Fibroblast of upper back skin (primary cell): ENCODE results near the gene LRRFIP2.
A peak's percentile ranks its signal among the peaks of the same experiment; 100 is the strongest.
"Not testable (repeated sequence)": the region's sequence is repeated elsewhere in the genome, so short reads cannot be mapped to it uniquely, and the experiment has no call there.

Experiments used
- DNase-seq: peaks from one replicate; pipeline ENCODE4 v3.0.0-alpha.2; 2013

The LRRFIP2 gene

DNA sequence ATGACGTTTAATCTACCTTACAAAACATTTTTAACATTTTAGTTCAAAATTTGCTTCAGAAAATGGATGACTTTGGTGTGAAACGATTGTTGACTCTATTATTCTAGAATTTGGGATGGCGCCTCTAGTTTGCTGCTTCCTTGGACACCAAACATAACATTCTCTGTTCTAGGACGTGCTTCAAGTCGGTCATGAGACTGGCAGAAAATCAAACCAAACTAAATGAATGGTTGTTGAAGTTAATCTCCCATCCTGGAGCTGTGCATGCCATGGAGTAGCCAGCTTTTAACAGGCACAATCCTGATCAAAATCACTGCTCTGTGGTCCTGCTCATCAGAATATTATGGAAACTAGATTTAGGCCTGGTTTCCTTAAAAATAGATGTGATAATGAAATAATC is 9.6 kb upstream of the LRRFIP2 start:
- no peak for DNase-seq

DNA sequence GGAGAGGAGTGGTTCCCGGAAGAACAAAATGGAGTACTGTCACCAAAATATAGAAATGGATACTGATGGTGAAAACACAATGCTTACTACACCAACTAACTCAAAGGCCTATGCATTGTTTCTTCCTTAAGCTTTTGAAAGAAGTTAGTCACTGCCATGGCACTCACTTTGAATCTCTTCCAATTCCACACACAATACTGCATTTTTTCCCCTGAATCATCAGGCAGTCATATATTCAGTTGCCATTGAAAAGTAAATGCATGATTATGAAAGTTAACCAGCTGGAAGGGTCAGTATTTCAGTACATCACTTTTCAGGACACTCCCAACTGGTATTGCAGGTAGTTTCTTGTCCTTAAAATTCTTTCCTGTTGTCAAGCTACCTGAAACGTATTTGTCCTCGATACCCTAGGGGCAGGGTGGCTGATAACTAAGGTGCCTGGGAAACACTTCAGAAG is 9.0 kb upstream of the LRRFIP2 start:
- peak; percentile 97 for DNase-seq

DNA sequence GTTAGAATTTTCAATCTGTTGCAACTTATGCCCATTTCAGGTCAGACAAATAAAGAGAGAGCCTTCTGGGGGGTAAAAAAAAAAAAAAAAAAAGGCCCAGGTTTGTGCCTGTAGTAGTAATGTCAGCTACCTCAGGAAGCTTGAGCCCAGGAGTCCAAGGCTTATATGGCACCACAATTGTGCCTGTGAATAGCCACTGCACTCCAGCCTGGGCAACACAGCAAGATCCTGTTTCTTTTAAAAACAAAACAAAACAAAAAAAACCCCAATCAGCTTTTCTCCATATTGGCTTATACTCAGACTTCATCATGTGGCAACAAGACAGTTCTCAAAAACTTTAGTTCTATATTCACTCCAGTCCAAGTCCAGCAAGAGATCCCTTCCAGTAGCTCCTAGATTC is 8.4 kb upstream of the LRRFIP2 start:
- no peak for DNase-seq

DNA sequence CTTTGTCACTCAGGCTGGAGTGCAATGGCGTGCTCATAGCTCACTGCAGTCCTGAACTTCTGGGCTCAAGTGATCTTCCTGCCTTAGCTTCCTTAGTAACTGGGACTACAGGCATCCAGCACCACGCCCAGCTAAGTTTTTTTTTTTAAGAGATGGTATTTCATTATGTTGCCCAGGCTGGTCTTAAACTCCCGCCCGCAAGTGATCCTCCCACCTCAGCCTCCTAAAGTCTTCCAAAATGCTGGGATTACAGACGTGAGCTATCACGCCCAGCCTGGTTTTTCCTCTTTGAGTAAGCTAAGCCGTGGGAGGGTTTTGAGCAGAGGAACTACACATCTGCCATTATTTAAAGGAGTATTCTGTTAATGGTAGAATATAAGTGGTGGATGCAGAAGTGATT is 7.4 kb upstream of the LRRFIP2 start:
- no peak for DNase-seq

DNA sequence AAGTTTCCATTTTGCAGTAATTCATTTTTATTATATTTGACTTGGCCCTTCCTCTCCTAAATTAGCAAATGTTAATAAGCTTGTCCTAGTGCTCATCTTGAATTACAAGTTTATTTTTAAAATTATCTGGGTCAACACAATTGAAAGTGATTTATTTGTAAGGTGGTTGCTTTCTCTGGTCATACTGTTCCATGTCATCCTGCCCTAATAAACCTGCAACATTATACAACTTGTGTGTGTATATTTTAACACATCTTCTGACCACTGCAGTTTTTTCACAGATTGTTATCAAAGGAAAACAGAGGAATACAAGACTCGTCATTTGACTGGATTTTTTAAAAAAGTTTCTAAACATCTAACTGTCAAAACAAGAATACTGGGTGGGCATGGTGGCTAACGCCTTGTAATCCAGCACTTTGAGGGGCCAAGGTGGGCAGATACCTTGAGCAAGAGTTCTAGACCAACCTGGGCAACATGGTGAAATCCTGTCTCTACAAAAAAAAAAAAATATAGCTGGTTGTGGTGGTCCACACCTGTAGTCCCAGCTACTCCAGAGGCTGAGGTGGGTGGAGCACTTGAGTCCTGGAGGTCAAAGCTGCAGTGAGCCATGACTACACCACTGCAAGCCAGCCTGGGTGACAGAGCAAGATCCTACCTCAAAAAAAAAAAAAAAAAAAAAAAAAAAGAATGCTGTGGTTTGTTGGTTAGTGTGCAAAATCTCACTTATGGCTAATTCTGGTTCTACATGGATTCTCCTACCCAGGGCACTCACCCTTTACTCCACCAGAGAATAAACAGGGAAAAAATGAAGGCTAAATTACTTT is 5.0 kb upstream of the LRRFIP2 start:
- DNase-seq, result no peak

DNA sequence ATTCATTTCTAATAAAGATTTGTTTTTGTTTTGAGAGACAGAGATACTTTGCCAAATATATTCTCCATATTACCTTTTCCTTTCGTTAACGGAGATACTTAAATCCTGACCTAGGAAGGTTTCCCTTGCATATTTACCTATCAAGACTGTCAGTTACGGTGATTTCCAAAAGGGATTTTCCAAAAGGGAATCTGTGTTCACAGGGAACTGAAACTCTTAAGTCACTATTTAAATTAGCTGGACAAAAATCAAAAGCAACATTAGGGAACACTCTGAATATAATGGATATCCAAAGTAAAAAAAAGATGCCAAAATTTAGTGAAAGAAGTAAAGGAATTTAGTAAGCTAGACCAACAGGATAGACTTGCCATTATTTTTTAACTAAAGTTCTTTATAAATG is 576 bp downstream of the LRRFIP2 start:
- DNase-seq, result no peak

DNA sequence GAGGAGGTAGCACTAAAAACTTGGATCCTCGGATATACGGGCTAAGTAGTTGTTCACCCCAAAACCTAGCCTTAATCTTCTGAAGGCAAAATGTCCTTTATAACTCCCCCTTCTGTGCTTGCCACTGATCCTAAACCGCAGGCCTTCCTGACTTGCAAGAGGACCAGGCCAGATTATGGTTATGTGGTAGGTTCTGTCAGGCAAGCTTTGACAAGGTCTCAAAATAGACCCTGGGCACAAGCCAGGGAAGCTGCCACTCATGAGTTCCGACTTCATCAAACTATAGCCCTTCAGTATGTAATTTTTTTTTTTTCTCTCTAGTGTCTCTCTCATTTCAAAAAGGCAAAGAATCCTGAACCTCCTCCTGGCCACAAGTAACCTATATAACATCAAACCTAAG is 3.2 kb downstream of the LRRFIP2 start:
- DNase-seq, result peak; percentile 2

DNA sequence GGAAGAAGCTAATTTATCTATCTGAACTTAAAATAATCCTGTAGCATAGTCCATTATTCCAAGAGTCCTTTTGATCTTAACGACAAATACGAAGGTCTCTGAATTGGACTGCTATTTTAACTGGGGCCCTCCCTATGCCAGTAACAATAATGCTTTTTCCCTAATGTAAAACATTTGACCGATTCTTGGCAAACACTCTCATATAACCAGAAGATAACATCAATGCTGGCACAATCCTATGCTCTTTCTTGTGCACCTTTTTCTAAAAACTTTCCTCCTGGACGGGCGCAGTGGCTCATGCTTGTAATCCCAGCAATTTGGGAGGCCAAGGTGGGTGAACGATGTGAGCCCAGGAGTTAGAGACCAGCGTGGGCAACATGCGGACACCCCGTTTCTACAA is 3.9 kb downstream of the LRRFIP2 start:
- no peak for DNase-seq

DNA sequence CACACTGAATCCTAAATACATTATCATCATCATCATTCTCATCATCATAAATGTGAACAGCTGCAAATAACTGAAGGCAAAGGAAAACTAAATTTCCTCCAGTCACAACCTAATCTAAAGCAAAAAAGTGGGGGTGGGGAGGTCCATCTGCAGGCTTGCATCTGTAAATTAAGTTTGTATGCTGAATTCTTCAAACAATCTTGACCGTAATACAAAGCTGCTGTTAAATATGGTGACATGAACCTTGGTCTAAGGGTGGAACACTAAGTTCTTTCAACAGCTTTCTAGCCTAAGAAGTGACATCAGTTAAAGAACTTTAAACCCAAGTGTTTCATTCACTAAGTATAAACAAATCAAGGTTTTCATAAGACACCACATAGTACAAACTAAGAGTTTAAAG is 4.3 kb downstream of the LRRFIP2 start:
- peak; percentile 2 for DNase-seq

DNA sequence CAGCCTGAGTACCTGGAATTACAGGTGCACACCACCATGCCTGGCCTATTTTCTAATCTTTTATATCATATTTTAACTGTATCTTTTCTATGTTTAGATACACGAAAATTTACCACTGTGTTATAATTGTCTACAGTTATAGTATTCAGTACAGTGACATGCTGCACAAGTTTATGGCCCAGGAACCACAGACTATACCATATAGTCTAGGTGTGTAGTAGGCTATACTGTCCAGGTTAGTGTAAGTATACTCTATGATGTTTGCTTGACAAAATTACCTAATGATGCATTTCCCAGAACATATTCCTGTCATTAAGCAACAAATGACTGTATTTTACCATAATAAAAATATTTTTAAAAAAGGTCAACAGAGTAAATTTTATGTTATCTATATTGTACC is 5.5 kb downstream of the LRRFIP2 start:
- DNase-seq, result no peak

DNA sequence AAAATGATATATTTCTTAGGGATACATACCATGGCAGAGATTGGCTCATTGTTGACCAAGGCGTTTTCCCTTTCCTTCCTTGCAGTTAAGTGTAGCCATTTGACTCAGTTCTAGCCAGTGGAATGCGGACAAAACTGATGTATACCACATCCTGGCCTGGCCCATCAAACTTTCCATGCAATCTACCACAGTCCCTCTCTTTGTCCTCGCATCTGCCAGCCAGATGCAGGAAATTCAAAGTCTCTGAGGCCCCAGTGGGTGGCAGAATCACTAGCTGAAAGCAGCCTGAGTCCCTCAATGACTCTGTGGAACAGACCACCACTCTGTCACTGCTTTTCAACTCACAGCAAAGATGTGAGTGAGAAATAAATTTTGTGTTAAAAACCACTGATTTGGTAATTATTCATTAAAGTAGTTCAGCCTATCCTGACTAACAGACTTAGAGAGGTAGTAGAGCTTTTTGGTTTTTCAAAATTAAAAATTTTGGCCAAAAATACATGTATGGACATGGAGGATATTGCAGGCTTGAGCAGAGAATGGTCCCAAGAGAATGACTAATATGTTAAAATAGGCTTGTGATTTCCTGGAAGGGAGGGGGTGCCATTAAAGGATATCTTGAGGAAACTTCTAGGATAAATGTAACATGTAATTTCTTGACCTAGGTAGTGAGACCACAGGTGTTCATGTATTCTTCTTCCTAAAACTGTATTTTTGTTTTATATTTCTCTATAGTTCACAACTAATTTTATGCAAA is 10.9 kb downstream of the LRRFIP2 start:
- peak; percentile 97 for DNase-seq

DNA sequence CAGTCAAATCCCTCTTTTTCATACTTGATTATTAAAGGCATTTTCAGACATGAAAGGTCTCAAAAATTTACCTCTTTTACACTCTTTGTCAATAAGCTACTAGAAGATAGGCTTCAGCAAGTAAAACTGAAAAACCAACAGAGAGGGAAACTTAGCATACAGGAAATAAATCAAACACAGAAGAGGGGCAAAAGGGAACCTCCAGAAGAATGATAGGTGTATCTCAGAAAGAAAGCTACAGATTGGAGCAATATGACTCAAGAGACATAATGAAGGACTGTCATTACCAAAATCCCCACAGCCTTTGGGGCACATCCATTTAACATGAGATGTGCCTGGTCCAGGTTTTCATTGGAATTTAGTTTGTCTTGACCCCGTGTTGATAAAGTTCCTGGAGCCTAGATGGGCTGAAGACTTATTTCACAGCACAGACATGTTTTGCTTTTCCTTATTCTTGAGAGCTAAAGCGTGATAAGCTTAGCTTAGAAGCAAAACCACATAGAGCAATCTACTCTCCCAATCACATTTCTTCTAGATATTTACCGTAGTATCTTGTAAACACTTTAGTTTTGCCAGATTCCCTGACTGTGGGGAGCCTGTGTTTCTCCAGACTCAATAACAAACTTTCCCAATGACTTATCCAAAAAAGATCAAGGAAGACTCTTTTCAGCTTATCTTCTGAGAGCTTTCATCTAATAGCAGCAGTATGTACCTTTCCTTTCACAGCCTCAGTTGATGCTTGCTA is 11.7 kb downstream of the LRRFIP2 start:
- DNase-seq, result no peak

DNA sequence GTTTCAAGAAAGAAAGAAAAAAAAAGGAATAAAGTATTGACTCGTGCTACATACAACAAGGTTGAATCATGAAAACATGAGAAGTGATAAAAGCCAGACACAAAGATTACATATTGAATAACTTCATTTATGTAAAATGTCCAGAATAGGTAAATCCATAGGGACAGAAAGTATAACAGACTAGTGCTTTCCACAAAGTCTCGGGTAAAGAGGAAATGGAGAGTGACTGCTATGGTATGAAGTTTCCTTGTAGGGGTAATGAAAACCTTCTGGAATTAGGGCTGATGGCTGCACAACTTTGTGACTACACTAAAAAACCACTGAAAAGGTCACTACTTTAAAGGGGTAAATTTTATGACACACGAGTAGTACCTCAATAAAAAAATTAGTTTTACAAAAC is 13.0 kb downstream of the LRRFIP2 start:
- peak; percentile 66 for DNase-seq

DNA sequence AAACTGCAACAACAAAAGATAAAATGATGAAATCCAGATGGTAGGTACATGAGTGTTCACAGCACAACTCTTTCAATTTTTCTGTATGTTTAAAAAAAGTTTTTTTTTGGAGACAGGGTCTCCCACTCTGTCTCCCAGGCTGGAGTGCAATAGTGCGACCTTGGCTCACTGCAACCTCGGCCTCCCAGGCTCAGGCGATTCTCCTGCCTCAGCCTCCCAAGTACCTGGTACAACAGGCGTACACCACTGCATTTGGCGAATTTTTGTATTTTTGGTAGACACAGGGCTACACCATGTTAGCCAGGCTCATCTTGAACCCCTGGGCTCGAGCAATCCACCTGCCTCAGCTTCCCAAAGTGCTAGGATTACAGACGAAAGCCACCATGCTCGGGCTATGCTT is 18.6 kb downstream of the LRRFIP2 start:
- no peak for DNase-seq

DNA sequence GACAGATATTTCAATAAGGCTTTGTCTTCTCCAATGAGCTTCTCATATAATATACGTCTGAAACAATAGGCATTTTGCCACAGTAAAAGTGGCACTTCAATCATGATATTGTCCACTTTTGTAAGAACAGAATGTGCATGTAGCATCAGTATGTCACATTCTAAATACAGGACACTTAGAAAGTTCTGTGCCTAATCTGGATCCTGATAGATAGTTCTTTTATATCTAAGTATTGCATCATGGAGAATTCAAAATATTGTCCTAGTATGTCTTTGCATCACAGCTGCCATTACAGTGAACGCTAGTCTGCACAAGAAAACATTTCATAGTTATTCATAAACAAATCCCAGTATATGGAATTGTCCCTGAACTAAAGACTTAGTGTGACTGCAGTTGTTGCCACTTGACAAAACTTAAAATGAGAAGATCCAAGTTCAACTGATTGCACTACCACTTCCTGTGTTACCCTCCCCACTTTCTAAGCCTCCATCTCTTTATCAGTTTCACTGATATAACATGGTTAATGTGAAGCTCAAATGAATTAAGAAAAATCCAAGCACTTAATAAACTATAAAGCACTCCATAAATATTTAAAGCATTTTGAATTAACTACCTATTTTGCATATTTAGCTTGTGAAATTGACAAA is 19.6 kb downstream of the LRRFIP2 start:
- DNase-seq, result no peak

DNA sequence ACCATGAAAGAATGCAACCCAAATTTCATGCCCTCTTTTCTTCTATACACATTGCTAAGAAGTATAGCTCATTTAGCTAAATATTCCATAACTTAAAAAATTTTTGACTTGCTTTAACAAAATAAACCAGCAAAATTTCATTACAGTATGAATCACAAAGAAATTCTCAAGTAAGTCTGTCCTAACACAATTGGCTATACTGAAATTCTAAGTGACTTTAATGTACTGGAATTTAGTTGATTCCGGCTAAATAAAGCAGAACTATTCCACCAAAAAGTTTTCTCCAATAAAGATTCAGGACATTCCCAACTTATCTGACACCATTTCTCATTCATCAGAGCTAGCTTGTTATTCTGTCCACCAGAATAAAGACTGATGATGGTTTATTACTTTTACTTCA is 23.8 kb downstream of the LRRFIP2 start:
- DNase-seq, result no peak

DNA sequence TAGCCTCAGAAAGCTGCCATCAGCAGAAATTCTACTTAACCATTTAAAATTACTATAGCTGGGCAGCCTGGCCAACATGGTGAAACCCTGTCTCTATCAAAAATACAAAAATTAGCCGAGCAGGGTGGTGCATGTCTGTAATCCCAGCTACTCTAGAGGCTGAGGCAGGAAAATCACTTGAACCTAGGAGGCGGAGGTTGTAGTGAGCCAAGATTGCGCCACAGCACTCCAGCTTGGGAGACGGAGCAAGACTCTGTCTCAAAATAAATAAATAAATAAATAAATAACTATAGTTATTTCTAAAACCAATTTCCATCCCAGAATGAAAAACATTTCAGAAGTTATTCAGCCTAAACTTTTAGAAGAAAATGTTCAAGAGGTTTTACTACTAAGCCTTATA is 25.1 kb downstream of the LRRFIP2 start:
- DNase-seq, result no peak

DNA sequence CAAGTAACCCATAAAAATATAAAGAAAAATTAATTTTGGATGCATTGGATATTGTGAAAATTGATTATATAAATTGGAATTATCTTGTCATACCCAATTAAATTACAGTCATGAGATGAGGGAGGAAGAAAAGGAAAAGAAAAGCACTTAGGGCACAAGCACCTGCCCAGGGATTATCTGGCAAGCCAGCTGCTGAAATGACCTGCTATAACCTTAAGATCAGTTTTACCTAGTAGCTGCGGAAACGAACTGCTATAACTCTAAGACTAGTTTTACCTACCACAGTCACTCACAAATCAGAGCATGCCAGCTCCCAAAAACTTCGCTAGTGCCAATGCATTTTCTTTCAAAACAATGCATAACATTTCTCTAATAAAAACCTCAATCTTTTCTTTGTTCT is 26.2 kb downstream of the LRRFIP2 start:
- no peak for DNase-seq

DNA sequence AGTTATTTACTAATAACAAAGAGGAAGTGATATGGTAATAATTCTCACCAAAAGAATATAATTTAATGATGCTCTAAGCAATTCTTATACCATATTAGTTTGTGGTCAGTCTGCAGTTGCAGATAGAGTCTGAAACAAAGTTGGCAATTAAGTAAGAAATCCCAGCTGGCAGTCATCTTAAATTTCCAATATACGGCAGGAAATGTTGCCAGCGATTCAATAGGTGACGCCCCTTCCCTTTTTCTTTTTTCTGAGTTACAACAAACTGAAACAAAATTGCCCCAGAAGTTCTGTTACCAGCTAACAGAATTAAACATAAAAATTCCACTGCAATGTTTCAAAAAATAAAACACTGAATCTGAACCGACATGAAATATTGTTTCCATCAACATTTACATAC is 26.7 kb downstream of the LRRFIP2 start:
- no peak for DNase-seq

DNA sequence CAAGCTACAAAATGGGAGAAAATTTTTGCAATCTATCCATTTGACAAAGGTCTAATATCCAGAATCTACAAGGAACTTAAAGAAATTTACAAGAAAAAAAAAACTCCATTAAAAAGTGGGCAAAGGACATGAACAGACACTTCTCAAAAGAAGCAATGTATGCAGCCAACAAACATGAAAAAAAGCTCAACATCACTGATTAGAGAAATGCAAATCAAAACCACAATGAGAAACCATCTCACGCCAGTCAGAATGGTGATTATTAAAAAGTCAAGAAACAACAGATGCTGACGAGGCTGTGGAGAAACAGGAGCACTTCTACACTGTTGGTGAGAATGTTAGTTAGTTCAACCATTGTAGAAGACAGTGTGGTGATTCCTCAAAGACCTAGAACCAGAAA is 27.5 kb downstream of the LRRFIP2 start:
- DNase-seq, result not testable (repeated sequence)

DNA sequence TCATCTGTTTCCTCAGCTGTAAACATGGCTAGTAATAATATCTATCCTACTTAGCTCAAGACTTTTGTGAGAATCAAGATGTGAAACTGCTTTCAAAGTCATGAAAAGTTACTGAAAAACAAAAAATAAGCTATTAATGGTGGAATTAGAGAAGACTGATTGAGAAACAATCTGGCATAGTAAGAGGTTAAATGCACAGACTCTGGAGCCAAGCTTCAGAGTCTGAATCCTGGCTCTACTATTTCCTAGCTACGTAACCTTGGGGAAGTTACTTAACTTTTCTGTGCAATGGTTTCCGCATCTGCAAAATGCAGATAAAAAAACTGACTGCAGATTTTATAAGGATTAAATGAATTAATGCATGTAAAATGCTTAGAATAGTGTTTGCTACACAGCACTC is 28.8 kb downstream of the LRRFIP2 start:
- no peak for DNase-seq

DNA sequence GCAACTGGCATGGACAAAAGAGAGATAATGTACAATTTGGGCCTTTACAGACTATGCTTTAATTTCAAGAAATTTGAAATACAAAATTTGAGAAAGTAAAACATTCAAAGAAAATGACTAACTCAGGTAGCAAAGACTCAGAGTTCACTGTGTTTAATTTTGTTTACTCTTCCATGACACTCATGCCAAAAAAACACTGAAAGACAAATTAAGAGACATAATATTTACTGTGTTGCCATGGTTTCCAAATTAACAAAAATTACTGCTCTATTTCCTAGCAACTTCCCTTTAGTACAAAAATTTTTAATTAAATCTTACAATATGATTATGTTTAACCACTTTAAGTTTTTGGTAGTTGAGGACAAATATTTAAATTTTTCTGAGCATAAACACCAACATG is 29.6 kb downstream of the LRRFIP2 start:
- no peak for DNase-seq

DNA sequence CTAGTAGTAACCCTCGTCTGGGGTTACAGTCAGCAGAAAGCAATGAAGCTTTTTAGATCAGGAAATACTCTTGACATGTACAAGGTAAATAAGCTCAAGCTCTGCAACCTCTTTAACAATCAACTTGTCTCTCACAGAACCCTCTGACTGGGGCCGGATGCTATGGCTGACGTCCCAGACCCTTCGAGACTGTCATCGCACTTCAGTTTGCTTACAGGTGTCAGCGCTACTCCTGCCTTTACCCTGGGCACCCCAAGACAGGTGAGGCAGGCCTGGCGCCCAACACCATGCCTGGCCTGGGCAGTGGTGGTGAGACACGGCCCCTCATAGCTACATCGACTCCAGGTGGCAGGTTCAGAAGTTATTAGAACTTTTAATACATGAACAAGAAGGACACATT is 30.6 kb downstream of the LRRFIP2 start:
- DNase-seq, result no peak
